Neural progenitor cell (in vitro differentiated cells): ENCODE measurements around the gene COL4A4. TPM values are rescaled to one million over a fixed set of nuclear protein-coding genes. Genes with fewer than 3 reads are reported as not detected.

Experiments
- DNase-seq: peaks from one replicate; pipeline ENCODE4 v3.0.0-alpha.2; 2016; ENCODE audit warnings: low spot score
- H2AFZ ChIP-seq: fragments of 200-600 bp; sonication (generic); replicated peaks from 2 replicates; pipeline ENCODE4 v1.6.1; 2016; ENCODE audit warnings: antibody characterized with exemption
- H3F3A ChIP-seq: fragments of 200-600 bp; sonication (generic); 2 replicates; pipeline ENCODE4 v1.6.1; 2016; ENCODE audit warnings: antibody characterized with exemption, low read depth
- H3K27ac ChIP-seq: fragments of 200-600 bp; sonication (generic); 2 replicates; pipeline ENCODE4 v1.5.1; 2016; ENCODE audit warnings: mild to moderate bottlenecking
- H3K27me3 ChIP-seq: fragments of 200-600 bp; sonication (generic); 2 replicates; pipeline ENCODE4 v1.6.1; 2016; ENCODE audit warnings: mild to moderate bottlenecking, moderate library complexity
- H3K36me3 ChIP-seq: fragments of 200-600 bp; sonication (generic); 2 replicates; pipeline ENCODE4 v1.5.1; 2016
- H3K4me1 ChIP-seq: fragments of 200-600 bp; sonication (generic); 2 replicates; pipeline ENCODE4 v1.6.1; 2016; ENCODE audit warnings: mixed run types
- H3K4me2 ChIP-seq: fragments of 200-600 bp; sonication (generic); 2 replicates; pipeline ENCODE4 v1.6.1; 2016
- H3K4me3 ChIP-seq: fragments of 200-600 bp; sonication (generic); 2 replicates; pipeline ENCODE4 v1.5.1; 2016
- H3K79me2 ChIP-seq: fragments of 200-600 bp; sonication (generic); 2 replicates; pipeline ENCODE4 v1.6.1; 2016; ENCODE audit warnings: low read depth
- H3K9ac ChIP-seq: fragments of 200-600 bp; sonication (generic); 2 replicates; pipeline ENCODE4 v1.6.1; 2016
- H3K9me3 ChIP-seq: fragments of 200-600 bp; sonication (generic); 2 replicates; pipeline ENCODE4 v1.5.1; 2016; ENCODE audit warnings: low read depth
- H4K20me1 ChIP-seq: fragments of 200-600 bp; sonication (generic); 2 replicates; pipeline ENCODE4 v1.6.1; 2016; ENCODE audit warnings: low read depth
- H3K27ac Mint-ChIP-seq: 3 replicates; pipeline ENCODE4 v1.8.0; 2021; ENCODE audit warnings: mixed read lengths
- H3K27me3 Mint-ChIP-seq: 2 replicates; pipeline ENCODE4 v1.8.0; 2022; ENCODE audit warnings: low read depth, mild to moderate bottlenecking, inconsistent platforms, moderate library complexity, mixed read lengths; ENCODE audit not compliant: insufficient read depth
- H3K36me3 Mint-ChIP-seq: 3 replicates; pipeline ENCODE4 v1.8.0; 2021; ENCODE audit warnings: mixed read lengths
- H3K4me1 Mint-ChIP-seq: 3 replicates; pipeline ENCODE4 v1.8.0; 2021; ENCODE audit warnings: mixed read lengths
- H3K4me3 Mint-ChIP-seq: 3 replicates; pipeline ENCODE4 v1.8.0; 2021; ENCODE audit warnings: mild to moderate bottlenecking, moderate library complexity, mixed read lengths
- H3K9me3 Mint-ChIP-seq: 3 replicates; pipeline ENCODE4 v1.8.0; 2020; ENCODE audit warnings: mixed read lengths
- EZH2 ChIP-seq: fragments of 200-600 bp; sonication (generic); IDR thresholded peaks from 2 replicates; pipeline ENCODE4 v1.6.1; 2017; ENCODE audit warnings: antibody characterized with exemption, mild to moderate bottlenecking, moderate library complexity
- EZH2phosphoT487 ChIP-seq: fragments of 200-600 bp; sonication (generic); IDR thresholded peaks from 2 replicates; pipeline ENCODE4 v1.6.1; 2017; ENCODE audit warnings: antibody characterized with exemption
- total RNA-seq: library from RNA; depleted of rRNA; stranded (reverse); fragments of >200 nt; gene quantifications from 2 replicates; pipeline ENCODE4 v1.2.3, GENCODE V29; 2015; ENCODE audit warnings: low replicate concordance
- TF ChIP-seq, protein P1 (sequence below): fragments of 200-600 bp; sonication (generic); IDR thresholded peaks from 2 replicates; pipeline ENCODE4 v1.5.1; 2017; ENCODE audit warnings: antibody characterized with exemption, mild to moderate bottlenecking

Gene COL4A4
- total RNA-seq, 1 donor from 2014 or later, result 0.60 TPM

DNA sequence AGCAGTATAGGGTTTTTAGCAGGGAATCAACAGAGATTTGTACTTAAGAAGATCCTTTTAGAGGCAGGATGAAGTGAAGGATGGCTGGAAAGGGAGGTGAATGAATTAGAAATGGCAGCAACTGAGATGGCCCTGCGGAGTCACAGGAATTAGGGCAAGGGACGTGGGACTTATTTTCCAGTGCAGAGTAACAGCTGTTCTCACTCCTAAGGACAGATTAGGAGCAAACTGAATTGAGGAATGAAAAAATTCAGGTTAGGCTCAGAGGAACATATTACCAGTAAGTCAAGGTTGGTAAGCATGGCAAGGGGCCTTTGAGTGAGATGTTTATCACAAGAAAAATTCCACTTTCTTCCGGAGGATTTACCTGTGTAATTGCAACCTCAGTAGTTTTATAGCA is 34.9 kb upstream of the COL4A4 start:
- peaks cover 7% of the 10 kb centered on the region for H3K27me3 Mint-ChIP-seq
- no peaks in the 10 kb centered on the region for H3K9me3 Mint-ChIP-seq
- no peak for TF ChIP-seq EZH2
- Histone ChIP-seq H3K4me3 (no peak overlapping the region), H3K4me1 (peaks cover 15% of the 10 kb centered on the region), H3K27me3 (peaks cover 5% of the 10 kb centered on the region), H3F3A (peaks cover 3% of the 10 kb centered on the region), H3K9me3 (no peaks in the 10 kb centered on the region), H3K27ac (no peak overlapping the region), H3K9ac (no peak overlapping the region), H4K20me1 (no peaks in the 10 kb centered on the region), H3K79me2 (no peaks in the 10 kb centered on the region), H2AFZ (no peak overlapping the region), H3K4me2 (no peak overlapping the region), H3K36me3 (no peaks in the 10 kb centered on the region)
- H3K36me3 Mint-ChIP-seq, result no peaks in the 10 kb centered on the region
- H3K27ac Mint-ChIP-seq, result no peak overlapping the region
- no peak overlapping the region for H3K4me3 Mint-ChIP-seq
- peaks cover 10% of the 10 kb centered on the region for H3K4me1 Mint-ChIP-seq
- no peak for DNase-seq

DNA sequence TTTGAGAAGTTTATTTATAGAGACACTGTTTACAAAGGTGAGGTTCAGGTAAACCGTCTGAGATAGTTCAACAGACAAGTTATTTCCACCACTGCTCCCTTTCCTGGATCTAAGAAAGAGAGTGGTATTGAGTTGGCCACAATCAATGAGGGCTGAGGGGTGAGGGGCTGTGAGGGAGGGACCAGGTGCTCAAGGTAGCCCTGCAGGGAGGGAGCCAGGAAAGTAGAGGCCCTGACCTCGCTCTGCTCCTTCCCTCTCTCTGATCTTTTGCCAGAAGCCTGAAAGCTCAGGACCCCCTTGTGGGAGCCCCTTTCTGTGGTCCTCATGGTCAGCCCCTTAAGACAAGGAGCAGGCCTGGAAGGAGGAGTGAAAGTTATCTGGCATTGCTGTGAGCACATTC is 30.2 kb upstream of the COL4A4 start:
- Histone ChIP-seq H3K4me2 (no peak overlapping the region), H3K4me1 (peaks cover 17% of the 10 kb centered on the region), H3F3A (no peaks in the 10 kb centered on the region), H3K4me3 (no peak overlapping the region), H4K20me1 (no peaks in the 10 kb centered on the region), H3K27ac (no peak overlapping the region), H3K36me3 (no peaks in the 10 kb centered on the region), H3K9me3 (no peaks in the 10 kb centered on the region), H3K27me3 (no peaks in the 10 kb centered on the region), H3K79me2 (no peaks in the 10 kb centered on the region), H3K9ac (no peak overlapping the region), H2AFZ (no peak overlapping the region)
- Mint-ChIP-seq H3K4me3 (no peak overlapping the region), H3K27me3 (peaks cover 5% of the 10 kb centered on the region), H3K9me3 (peaks cover 4% of the 10 kb centered on the region), H3K36me3 (no peaks in the 10 kb centered on the region), H3K4me1 (peaks cover 9% of the 10 kb centered on the region), H3K27ac (no peak overlapping the region)
- TF ChIP-seq, protein P1, sequence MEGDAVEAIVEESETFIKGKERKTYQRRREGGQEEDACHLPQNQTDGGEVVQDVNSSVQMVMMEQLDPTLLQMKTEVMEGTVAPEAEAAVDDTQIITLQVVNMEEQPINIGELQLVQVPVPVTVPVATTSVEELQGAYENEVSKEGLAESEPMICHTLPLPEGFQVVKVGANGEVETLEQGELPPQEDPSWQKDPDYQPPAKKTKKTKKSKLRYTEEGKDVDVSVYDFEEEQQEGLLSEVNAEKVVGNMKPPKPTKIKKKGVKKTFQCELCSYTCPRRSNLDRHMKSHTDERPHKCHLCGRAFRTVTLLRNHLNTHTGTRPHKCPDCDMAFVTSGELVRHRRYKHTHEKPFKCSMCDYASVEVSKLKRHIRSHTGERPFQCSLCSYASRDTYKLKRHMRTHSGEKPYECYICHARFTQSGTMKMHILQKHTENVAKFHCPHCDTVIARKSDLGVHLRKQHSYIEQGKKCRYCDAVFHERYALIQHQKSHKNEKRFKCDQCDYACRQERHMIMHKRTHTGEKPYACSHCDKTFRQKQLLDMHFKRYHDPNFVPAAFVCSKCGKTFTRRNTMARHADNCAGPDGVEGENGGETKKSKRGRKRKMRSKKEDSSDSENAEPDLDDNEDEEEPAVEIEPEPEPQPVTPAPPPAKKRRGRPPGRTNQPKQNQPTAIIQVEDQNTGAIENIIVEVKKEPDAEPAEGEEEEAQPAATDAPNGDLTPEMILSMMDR, result no peak
- TF ChIP-seq EZH2, result no peak
- TF ChIP-seq EZH2phosphoT487, result no peak
- DNase-seq, result no peak

DNA sequence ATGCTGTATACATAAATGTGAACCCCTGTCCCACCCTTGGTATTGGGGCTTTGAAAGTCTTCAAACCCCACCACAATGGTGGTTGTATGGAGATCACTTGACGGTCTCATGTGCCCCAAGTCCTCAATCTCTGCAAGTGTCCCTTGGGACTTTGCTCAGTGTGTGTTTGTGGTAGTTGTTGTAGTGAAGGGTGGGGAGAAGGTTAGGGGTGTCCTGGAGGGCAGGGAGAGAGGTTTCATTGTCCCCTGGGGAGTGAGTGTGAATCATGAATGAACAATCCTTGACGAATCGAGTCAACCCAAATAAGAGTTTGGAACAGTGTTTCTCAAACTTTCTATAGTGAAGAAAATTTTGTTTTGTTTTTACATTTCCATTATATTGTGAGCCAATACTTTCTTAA is 28.5 kb upstream of the COL4A4 start:
- peaks cover 6% of the 10 kb centered on the region for H3K9me3 Mint-ChIP-seq
- Histone ChIP-seq H3K4me1 (peaks cover 11% of the 10 kb centered on the region), H3K9me3 (no peaks in the 10 kb centered on the region), H3K36me3 (no peaks in the 10 kb centered on the region), H3K79me2 (no peaks in the 10 kb centered on the region), H4K20me1 (no peaks in the 10 kb centered on the region), H3K4me3 (no peak overlapping the region), H3K27ac (no peak overlapping the region), H3F3A (no peaks in the 10 kb centered on the region), H3K9ac (no peak overlapping the region), H2AFZ (no peak overlapping the region), H3K27me3 (no peaks in the 10 kb centered on the region), H3K4me2 (no peak overlapping the region)
- no peak overlapping the region for H3K4me3 Mint-ChIP-seq
- peaks cover 19% of the 10 kb centered on the region for H3K4me1 Mint-ChIP-seq
- H3K27ac Mint-ChIP-seq, result no peak overlapping the region
- peaks cover 6% of the 10 kb centered on the region for H3K27me3 Mint-ChIP-seq
- no peaks in the 10 kb centered on the region for H3K36me3 Mint-ChIP-seq
- DNase-seq, result no peak
- TF ChIP-seq, protein P1, result no peak
- TF ChIP-seq EZH2 (no peak), EZH2phosphoT487 (no peak)

DNA sequence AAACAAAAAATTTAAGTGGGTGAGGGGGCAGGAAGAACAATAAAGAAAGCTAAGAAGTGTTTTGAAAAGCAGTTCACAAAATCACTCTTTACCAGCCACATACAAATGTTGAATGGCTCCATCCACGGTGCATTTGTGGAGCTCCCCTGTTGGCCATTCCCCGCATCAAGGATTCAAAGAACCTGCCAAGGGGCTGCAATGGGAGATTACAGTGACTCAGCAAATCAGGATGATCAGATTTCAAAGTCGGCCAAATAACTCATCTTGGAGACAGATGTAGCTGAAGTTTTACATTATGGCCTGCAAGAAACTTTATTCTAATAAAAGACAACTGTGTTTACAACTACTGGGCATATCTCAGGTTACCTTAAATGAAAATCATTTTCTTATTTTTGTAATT is 27.4 kb upstream of the COL4A4 start:
- Histone ChIP-seq H3K4me1 (peaks cover 11% of the 10 kb centered on the region), H3K27ac (no peak overlapping the region), H3K36me3 (no peaks in the 10 kb centered on the region), H3K4me2 (peak overlapping the region; percentile 17), H3K79me2 (no peaks in the 10 kb centered on the region), H3K9ac (no peak overlapping the region), H2AFZ (no peak overlapping the region), H3F3A (no peaks in the 10 kb centered on the region), H3K9me3 (no peaks in the 10 kb centered on the region), H4K20me1 (no peaks in the 10 kb centered on the region), H3K4me3 (no peak overlapping the region), H3K27me3 (no peaks in the 10 kb centered on the region)
- Mint-ChIP-seq H3K4me1 (peaks cover 19% of the 10 kb centered on the region), H3K27me3 (peaks cover 6% of the 10 kb centered on the region), H3K36me3 (no peaks in the 10 kb centered on the region), H3K27ac (peak overlapping the region; percentile 57), H3K4me3 (no peak overlapping the region), H3K9me3 (peaks cover 6% of the 10 kb centered on the region)
- peak; percentile 60 for DNase-seq
- no peak for TF ChIP-seq EZH2
- no peak for TF ChIP-seq EZH2phosphoT487
- TF ChIP-seq, protein P1, result peak; percentile 26
